DMS 273 treated with DMSO at 0.1 percent for 48 hours (cell line): ENCODE data around the gene PXMP2.
"Not testable (repeated sequence)": the region's sequence is repeated elsewhere in the genome, so short reads cannot be mapped to it uniquely, and the experiment has no call there.

Experiments
- DNase-seq: peaks from one replicate; lab custom pipeline; 2025; lab: John Stamatoyannopoulos, UW

Gene PXMP2

GRCh38 chr12:132694888-132695287 lies 7.5 kb downstream of the PXMP2 start:
- DNase-seq: not testable (repeated sequence)

- no peak for DNase-seq
Measured at GRCh38 chr12:132695431-132695830, 8.0 kb downstream of the PXMP2 start.

- DNase-seq: no peak
Measured at GRCh38 chr12:132698341-132698740, 11.0 kb downstream of the PXMP2 start.

DNA sequence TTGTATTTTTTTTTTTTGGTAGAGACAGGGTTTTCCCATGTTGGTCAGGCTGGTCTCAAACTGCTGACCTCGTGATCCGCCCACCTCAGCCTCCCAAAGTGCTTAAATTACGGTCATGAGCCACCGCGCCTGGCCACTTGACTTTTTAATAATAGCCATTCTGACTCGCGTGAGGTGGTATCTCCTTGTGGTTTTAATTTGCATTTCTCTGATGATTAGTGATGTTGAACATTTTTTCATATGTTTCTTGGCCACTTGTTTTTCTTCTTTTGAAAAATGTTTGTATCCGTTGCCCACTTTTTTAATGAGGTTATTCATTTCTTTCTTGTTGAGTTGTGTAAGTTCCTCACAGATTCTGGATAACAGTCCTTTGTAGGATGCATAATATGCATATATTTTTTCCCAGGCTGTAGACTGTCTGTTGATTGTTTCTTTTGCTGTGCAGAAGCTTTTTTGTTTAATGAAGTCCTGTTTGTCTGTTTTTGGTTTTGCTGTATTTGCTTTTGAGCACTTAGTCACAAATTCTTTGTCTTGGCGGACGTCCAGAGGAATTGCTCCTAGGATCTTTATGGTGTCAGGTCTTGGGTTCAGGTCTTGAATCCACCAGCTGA lies 12.9 kb downstream of the PXMP2 start:
- no peak for DNase-seq

- no peak for DNase-seq
Measured at GRCh38 chr12:132702640-132703039, 15.3 kb downstream of the PXMP2 start.

GRCh38 chr12:132703641-132704040 lies 16.3 kb downstream of the PXMP2 start:
- DNase-seq: no peak

- DNase-seq: no peak
Measured at GRCh38 chr12:132707241-132707640, 19.9 kb downstream of the PXMP2 start.

DNA sequence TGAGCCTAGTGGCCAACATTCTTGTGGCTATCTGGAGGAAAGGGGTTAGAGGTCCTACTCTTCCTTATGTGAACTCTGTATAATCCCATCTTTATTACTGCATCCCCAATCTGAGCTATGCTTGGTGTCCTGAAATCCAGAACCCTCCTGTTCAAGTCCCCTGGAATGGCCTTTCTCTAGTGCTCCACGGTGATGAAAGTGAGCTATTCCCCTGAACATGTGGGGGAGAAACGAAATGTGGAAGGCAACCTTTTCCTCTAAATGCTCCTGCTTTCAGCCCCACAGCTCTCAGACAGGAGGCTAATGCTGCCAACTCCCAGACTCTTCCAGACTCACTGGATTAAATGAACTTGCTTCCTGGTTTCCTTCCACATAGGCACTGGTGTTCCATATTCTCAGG lies 20.8 kb downstream of the PXMP2 start:
- DNase-seq: no peak

DNA sequence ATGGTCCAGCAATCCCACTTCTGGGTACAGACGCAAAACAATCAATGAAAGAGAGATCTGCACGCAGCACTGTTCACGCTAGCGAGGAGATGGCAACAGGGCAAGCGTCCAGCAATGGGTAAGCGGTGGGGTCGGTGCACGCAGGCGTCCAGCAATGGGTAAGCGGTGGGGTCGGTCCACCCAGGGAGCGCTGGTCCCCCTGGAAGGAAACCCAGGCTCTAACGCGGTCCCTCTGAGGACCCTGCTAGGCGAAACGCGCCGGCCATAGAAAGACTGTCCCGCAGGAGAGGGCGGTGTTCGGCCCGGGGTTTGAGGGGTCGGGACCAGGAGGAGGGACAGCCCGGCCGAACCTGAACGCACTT lies 22.6 kb downstream of the PXMP2 start:
- DNase-seq: no peak

GRCh38 chr12:132710405-132711079 lies 23.2 kb downstream of the PXMP2 start, which contains the start of gene PGAM5:
Gene PGAM5 (plus strand): TSS chr12:132710842. CDS start chr12:132710877, 35 bp downstream.
- peak; percentile 4 for DNase-seq

DNA sequence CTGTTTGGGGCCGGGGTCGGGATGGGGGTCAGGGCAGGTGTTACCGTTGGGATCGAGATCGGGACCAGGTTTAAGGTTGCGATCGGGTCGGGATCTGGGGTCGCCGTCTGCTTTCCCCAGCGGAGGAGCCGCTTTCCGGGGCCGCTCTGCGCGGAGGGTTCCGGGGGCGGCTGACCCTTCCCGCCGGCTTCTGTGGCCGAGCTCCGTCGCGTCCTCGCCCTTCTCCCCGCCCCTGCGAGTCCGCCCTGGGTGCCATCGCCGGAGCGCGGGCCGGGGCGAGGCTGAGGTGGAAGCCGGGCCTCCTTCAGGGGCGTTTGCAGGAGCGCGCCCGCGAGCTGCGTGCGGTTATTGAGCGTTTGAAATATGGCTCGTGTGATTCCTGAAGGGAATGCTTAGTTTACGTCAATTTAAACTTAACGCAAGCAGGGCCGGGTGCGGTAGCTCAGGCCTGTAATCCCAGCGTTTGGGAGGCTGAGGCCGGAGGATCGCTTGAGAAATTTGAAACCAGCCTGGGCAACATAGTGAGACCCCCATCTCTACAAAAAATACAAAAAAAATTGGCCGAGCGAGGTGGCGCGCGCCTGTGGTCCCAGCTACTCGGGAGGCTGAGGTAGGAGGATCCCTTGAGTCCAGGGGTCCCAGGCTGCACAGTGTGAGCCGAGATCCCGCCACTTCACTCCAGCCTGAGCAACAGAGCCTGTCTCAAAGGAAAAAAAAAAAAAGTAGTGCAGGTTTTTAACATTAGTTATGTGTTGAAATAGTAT lies 23.9 kb downstream of the PXMP2 start:
- no peak for DNase-seq

- no peak for DNase-seq
Measured at GRCh38 chr12:132713123-132713522, 25.7 kb downstream of the PXMP2 start.

DNA sequence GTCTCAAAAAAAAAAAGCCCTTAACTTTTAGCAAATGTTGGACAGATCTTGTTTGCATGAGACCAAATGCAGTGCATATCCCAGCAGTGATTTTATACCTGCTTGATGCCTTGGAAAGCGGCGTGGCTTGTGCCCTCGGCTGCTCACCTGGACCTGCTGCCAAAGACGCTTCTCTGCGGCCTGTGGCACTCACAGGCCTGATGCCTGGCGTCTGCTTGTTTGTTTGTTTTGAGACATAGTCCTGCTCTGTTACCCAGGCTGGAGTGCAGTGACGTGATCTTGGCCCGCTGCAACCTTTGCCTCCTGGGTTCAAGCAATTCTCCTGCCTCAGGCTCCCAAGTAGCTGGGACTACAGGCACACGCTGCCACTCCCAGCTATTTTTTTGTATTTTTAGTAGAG lies 28.5 kb downstream of the PXMP2 start:
- DNase-seq: no peak

- no peak for DNase-seq
Measured at GRCh38 chr12:132716356-132716755, 29.0 kb downstream of the PXMP2 start.

GRCh38 chr12:132717011-132717410 lies 29.6 kb downstream of the PXMP2 start:
- DNase-seq: no peak

- no peak for DNase-seq
Measured at GRCh38 chr12:132717531-132718387, 30.4 kb downstream of the PXMP2 start.

GRCh38 chr12:132718644-132719043 lies 31.3 kb downstream of the PXMP2 start:
- DNase-seq: no peak

- no peak for DNase-seq
Measured at GRCh38 chr12:132719141-132719953, 32.0 kb downstream of the PXMP2 start.

DNA sequence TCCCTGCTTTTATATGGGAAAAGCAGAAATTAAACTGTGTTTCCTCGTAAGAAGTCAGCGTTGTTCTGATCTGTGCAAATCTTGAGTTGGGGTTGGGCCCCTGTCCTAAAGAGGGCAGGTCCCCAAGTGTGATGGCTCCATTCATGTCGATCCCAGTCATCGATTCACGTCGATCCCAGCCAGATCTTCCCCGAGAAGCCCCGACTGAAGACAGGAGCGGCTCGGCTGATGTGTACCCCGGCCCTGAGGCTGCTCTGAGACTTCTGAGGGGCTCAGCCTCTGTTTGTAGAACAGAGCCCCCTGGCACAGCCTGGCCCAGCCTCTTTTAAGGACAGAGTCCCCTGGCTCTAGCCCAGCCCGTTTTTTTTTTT lies 32.6 kb downstream of the PXMP2 start:
- DNase-seq: no peak

DNA sequence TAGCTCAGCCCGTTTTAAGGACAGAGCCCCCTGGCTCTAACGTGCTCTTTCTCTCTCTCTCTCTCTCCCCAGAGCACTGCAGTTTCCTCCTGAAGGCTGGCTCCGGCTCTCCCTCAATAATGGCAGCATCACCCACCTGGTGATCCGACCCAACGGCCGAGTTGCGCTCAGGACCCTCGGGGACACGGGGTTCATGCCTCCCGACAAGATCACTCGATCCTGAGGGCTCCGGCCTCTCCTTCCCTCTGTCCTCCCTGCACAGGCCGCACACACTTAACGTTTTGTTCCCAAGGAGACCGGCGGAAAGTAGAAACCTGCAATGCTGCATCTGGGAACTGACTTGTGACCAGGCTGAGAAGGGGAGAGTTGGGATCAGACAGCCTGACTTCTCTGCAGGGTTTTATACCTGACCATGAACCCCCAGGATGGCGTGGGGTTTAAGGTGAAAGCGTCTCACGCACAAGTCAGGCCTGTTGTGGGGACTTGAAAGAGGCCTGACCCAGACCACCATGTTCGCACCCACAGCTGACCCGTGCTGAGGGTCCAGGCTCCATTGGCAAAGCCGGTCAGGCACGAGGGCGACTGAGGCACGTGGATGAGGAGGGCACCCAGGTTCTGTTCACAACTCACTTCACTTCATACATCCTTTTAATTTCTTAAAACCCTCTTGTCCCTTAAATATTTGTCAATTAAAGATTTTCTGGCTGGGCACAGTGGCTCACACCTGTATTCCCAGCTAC lies 33.4 kb downstream of the PXMP2 start:
- no peak for DNase-seq
